ENCODE results near the gene SKOR1. TPM values are rescaled to one million over a fixed set of nuclear protein-coding genes. Genes with fewer than 3 reads are reported as not detected.

The SKOR1 gene
- total RNA-seq, 1 experiment from 2014 or later = 0.13 TPM

GRCh38 chr15:67853454-67853853 is 28.1 kb downstream of the SKOR1 start:
- Histone ChIP-seq H3K4me2 (ENCODE audit: insufficient read depth, insufficient read length, low read length) (peak overlapping the region; percentile 13), H2BK120ac (ENCODE audit: low read depth, low read length, poor library complexity, severe bottlenecking) (no peak overlapping the region), H3K56ac (ENCODE audit: insufficient read length, low read depth, low read length) (no peak overlapping the region), H4K5ac (ENCODE audit: insufficient read length, low read depth, low read length) (no peak overlapping the region), H2BK12ac (ENCODE audit: insufficient read length, low read depth, low read length) (no peak overlapping the region), H4K91ac (ENCODE audit: insufficient read length, low read depth, low read length) (no peak overlapping the region), H3K27ac (ENCODE audit: insufficient read length, low read depth, low read length) (no peak overlapping the region), H3K23ac (ENCODE audit: insufficient read length, low read depth, low read length) (no peak overlapping the region), H2BK20ac (ENCODE audit: low read depth, low read length, poor library complexity, severe bottlenecking) (no peak overlapping the region), H2AFZ (ENCODE audit: low read length) (no peak overlapping the region), H3T11ph (ENCODE audit: low read length) (no peak overlapping the region), H2BK5ac (ENCODE audit: insufficient read length, low read length) (no peak overlapping the region), H3K79me1 (ENCODE audit: insufficient read depth, low read depth, low read length, poor library complexity, severe bottlenecking) (no peaks in the 10 kb centered on the region), H3K14ac (ENCODE audit: insufficient read depth, low read length) (no peak overlapping the region), H4K8ac (replicated peaks; ENCODE audit: insufficient read length, low read depth, low read length) (no peak overlapping the region), H4K20me1 (ENCODE audit: control insufficient read depth, insufficient read depth, insufficient read length) (no peaks in the 10 kb centered on the region), H3K4me1 (ENCODE audit: insufficient read depth, low read length) (peaks cover 3% of the 10 kb centered on the region; the same call in 1 of the 2 replicates), H3K27me3 (ENCODE audit: insufficient read depth, low read length) (no peaks in the 10 kb centered on the region), H3K18ac (ENCODE audit: insufficient read length, low read depth, low read length) (peak overlapping the region; percentile 7), H2BK15ac (ENCODE audit: low read depth, low read length) (no peak overlapping the region), H3K79me2 (ENCODE audit: insufficient read depth, low read length) (no peaks in the 10 kb centered on the region), H2AK5ac (ENCODE audit: insufficient read length, low read length) (no peak overlapping the region), H3K9ac (ENCODE audit: extremely low read depth, insufficient read length, low read length) (no peak overlapping the region), H3K9me3 (ENCODE audit: control insufficient read depth, low read depth, low read length) (no peaks in the 10 kb centered on the region), H3K4ac (ENCODE audit: low read depth, low read length) (no peak overlapping the region), H3K23me2 (ENCODE audit: insufficient read length, low read depth, low read length, poor library complexity, severe bottlenecking) (no peaks in the 10 kb centered on the region)
- no peak for DNase-seq
- H3K36me3 Mint-ChIP-seq (ENCODE audit: insufficient read depth in 1 of 3, low read depth in 3 of 3) = peaks cover 0 to 5% (median 0%) of the 10 kb centered on the region in 3 experiments; a peak in 1 of 7 replicates
- peak overlapping the region; percentile 17 to 47 (median 46); a peak in 3 of 7 replicates for H3K27ac Mint-ChIP-seq
- no peaks in the 10 kb centered on the region for H3K27me3 Mint-ChIP-seq (ENCODE audit: low read depth)
- peaks cover 2 to 3% of the 10 kb centered on the region in 2 experiments; a peak in 4 of 5 replicates for H3K9me3 Mint-ChIP-seq
- no CpG with 5 or more reads among the region's 3 CpGs for WGBS (ENCODE audit: extremely low coverage, insufficient read length, low lambda C conversion rate)
- peak overlapping the region in 1 of 2 experiments; percentile 21; a peak in 1 of 5 replicates for H3K4me3 Mint-ChIP-seq
- peaks cover 52 to 57% of the 10 kb centered on the region in 2 experiments for H3K4me1 Mint-ChIP-seq
- TF ChIP-seq CTCF (conservative IDR thresholded peaks at IDR 0.05) = no peak
